Panc1 (cell line): Measurements from ENCODE around the gene RGS3. TPM values are rescaled to one million over a fixed set of nuclear protein-coding genes. Genes with fewer than 3 reads are reported as not detected.

Experiments used
- ATAC-seq: fragments of 200-7000 bp; cut with Tn5 transposase; 2 replicates; pipeline ENCODE4 v1.9.1; 2020; ENCODE audit warnings: mild to moderate bottlenecking, moderate library complexity
- BruUV-seq: library from RNA; stranded (reverse); fragments of 400-500 nt; replicated peaks from 2 replicates; lab custom pipeline; 2021; lab: Mats Ljungman, UMichigan
- CTCF ChIA-PET: fragments of 300-600 bp; sonication (Branson Sonifier 250); formaldehyde crosslinking; loops from one replicate; lab custom pipeline; 2022; ENCODE audit warnings: antibody characterized with exemption; lab: Charles Lee
- POLR2A ChIA-PET: fragments of 300-600 bp; sonication (Branson Sonifier 250); formaldehyde crosslinking; loops from one replicate; lab custom pipeline; 2022; ENCODE audit warnings: antibody characterized with exemption; lab: Charles Lee
- DNase-seq: peaks from one replicate; pipeline ENCODE4 v3.0.0-alpha.2; 2010; ENCODE audit warnings: low read depth, low spot score
- H3K27ac ChIP-seq: 2 replicates; pipeline ENCODE4 v1.5.1; 2011; ENCODE audit warnings: mild to moderate bottlenecking, low read length, inconsistent platforms
- H3K27me3 ChIP-seq: fragments of 200-500 bp; sonication (Bioruptor generic); 2 replicates; pipeline ENCODE4 v1.6.0; 2014; ENCODE audit warnings: low read length, inconsistent platforms; ENCODE audit not compliant: control insufficient read depth, insufficient read depth
- H3K36me3 ChIP-seq: fragments of 200-500 bp; sonication (Bioruptor generic); 2 replicates; pipeline ENCODE4 v1.5.1; 2014; ENCODE audit warnings: inconsistent platforms, mild to moderate bottlenecking, low read length, moderate library complexity; ENCODE audit not compliant: control insufficient read depth, insufficient read depth
- H3K4me1 ChIP-seq: 2 replicates; pipeline ENCODE4 v1.5.1; 2011; ENCODE audit warnings: inconsistent platforms, mild to moderate bottlenecking, low read length, moderate library complexity; ENCODE audit not compliant: control insufficient read depth, insufficient read depth
- H3K4me3 ChIP-seq, 2 experiments: 2 replicates each; pipeline ENCODE4 v1.5.1; 2011 to 2012; ENCODE audit warnings: low read depth in 2 of 2, low read length in 2 of 2, mild to moderate bottlenecking in 2 of 2, inconsistent platforms in 1 of 2, moderate library complexity in 1 of 2
- H3K9me3 ChIP-seq: fragments of 200-500 bp; sonication (Bioruptor generic); 2 replicates; pipeline ENCODE4 v1.5.1; 2014; ENCODE audit warnings: low read depth, mild to moderate bottlenecking, inconsistent platforms, low read length, moderate library complexity; ENCODE audit not compliant: control insufficient read depth, insufficient read depth
- POLR2AphosphoS5 ChIP-seq: IDR thresholded peaks from 2 replicates; pipeline ENCODE4 v1.6.1; 2012; ENCODE audit warnings: mild to moderate bottlenecking, low read depth, low read length, moderate library complexity
- SIN3A ChIP-seq: IDR thresholded peaks from 2 replicates; pipeline ENCODE4 v1.6.1; 2012; ENCODE audit warnings: low read depth, mild to moderate bottlenecking, low read length, moderate library complexity, borderline replicate concordance; ENCODE audit not compliant: insufficient read depth
- TCF7L2 ChIP-seq: IDR thresholded peaks from 2 replicates; pipeline ENCODE4 v1.6.1; 2011; ENCODE audit warnings: mild to moderate bottlenecking, low read depth, low read length, inconsistent platforms
- in situ Hi-C: cut with HindIII; loops from 2 replicates; pipeline ENCODE4 v1.10.0; 2016; ENCODE audit warnings: low sequenced_read_pairs, low pct_unique_long_range_greater_than_20kb
- intact Hi-C: fragments of 100-400 bp; cut with micrococcal nuclease; formaldehyde crosslinking; loops from one replicate; pipeline ENCODE4 v1.10.0; 2022; ENCODE audit not compliant: unreplicated experiment
- total RNA-seq: library from RNA; stranded (reverse); gene quantifications from one replicate; pipeline ENCODE4 v1.2.1, GENCODE V29; 2021; ENCODE audit not compliant: unreplicated experiment
- TF ChIP-seq, protein P1 (sequence below), 2 experiments: IDR thresholded peaks; 2 replicates each; pipeline ENCODE4 v1.6.1; 2011 to 2012; ENCODE audit warnings: low read depth in 2 of 2, control low read depth in 1 of 2, low read length in 1 of 2, mild to moderate bottlenecking in 1 of 2, moderate library complexity in 1 of 2; ENCODE audit not compliant: insufficient read depth in 1 of 2
- TF ChIP-seq, protein P2 (sequence below): fragments of 450-650 bp; IDR thresholded peaks from 2 replicates; pipeline ENCODE4 v1.5.1; 2017; ENCODE audit warnings: mild to moderate bottlenecking

Gene RGS3
- total RNA-seq, 1 experiment from 2014 or later, result 15.1 TPM

DNA sequence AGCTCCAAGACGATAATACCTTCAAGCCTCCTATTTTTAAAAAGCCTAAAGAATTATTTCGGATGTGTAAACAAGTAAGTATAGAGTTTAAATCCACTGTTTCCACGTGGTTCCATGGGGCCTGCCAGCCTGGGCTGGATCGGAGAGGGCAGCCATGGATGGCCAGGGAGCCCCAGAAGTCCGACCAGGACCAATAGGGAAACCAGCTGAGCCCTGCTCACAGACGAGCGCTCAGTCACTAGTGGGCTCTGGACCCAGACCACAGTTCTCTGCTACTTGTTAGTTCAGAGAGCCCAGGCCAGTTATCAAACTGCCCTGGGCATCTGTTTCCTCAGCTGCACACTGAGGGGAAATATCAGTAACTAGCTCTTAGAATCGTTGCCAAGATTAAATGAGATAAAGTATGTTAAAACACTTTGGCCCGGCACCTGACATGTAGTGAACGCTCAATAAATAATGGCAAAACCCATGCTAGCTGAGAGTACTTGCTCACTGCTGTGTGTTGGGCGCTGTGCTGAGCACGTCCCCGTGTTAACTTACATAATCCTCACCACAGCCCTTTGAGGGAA, 124.8 kb downstream of the RGS3 start:
- Histone ChIP-seq H3K4me3 (no peak overlapping the region), H3K9me3 (no peaks in the 10 kb centered on the region), H3K36me3 (no peaks in the 10 kb centered on the region), H3K27ac (no peak overlapping the region), H3K27me3 (no peaks in the 10 kb centered on the region), H3K4me1 (peaks cover under 1% of the 10 kb centered on the region)
- ChIA-PET CTCF (interaction anchor here (0.6 to 6.9 kb wide), 2 partner anchors 68 to 211 kb away, joined by 3 to 65 read pairs; partner anchors contain the start of gene HDHD3), POLR2A (no interaction called here)
- ATAC-seq (no peak), DNase-seq (no peak)
- intact Hi-C loops, result no loop called here
- TF ChIP-seq, protein P1, sequence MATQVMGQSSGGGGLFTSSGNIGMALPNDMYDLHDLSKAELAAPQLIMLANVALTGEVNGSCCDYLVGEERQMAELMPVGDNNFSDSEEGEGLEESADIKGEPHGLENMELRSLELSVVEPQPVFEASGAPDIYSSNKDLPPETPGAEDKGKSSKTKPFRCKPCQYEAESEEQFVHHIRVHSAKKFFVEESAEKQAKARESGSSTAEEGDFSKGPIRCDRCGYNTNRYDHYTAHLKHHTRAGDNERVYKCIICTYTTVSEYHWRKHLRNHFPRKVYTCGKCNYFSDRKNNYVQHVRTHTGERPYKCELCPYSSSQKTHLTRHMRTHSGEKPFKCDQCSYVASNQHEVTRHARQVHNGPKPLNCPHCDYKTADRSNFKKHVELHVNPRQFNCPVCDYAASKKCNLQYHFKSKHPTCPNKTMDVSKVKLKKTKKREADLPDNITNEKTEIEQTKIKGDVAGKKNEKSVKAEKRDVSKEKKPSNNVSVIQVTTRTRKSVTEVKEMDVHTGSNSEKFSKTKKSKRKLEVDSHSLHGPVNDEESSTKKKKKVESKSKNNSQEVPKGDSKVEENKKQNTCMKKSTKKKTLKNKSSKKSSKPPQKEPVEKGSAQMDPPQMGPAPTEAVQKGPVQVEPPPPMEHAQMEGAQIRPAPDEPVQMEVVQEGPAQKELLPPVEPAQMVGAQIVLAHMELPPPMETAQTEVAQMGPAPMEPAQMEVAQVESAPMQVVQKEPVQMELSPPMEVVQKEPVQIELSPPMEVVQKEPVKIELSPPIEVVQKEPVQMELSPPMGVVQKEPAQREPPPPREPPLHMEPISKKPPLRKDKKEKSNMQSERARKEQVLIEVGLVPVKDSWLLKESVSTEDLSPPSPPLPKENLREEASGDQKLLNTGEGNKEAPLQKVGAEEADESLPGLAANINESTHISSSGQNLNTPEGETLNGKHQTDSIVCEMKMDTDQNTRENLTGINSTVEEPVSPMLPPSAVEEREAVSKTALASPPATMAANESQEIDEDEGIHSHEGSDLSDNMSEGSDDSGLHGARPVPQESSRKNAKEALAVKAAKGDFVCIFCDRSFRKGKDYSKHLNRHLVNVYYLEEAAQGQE (IDR thresholded peaks at IDR 0.05; ENCODE audit: insufficient read depth in 1 of 2, low read depth in 2 of 2, low read length in 1 of 2), result no peak
- TF ChIP-seq POLR2AphosphoS5, result no peak
- no peak for TF ChIP-seq TCF7L2
- TF ChIP-seq, protein P2, sequence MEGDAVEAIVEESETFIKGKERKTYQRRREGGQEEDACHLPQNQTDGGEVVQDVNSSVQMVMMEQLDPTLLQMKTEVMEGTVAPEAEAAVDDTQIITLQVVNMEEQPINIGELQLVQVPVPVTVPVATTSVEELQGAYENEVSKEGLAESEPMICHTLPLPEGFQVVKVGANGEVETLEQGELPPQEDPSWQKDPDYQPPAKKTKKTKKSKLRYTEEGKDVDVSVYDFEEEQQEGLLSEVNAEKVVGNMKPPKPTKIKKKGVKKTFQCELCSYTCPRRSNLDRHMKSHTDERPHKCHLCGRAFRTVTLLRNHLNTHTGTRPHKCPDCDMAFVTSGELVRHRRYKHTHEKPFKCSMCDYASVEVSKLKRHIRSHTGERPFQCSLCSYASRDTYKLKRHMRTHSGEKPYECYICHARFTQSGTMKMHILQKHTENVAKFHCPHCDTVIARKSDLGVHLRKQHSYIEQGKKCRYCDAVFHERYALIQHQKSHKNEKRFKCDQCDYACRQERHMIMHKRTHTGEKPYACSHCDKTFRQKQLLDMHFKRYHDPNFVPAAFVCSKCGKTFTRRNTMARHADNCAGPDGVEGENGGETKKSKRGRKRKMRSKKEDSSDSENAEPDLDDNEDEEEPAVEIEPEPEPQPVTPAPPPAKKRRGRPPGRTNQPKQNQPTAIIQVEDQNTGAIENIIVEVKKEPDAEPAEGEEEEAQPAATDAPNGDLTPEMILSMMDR, result no peak
- TF ChIP-seq SIN3A, result no peak
- no TSS peak for BruUV-seq
- in situ Hi-C loops, result no loop called here

DNA sequence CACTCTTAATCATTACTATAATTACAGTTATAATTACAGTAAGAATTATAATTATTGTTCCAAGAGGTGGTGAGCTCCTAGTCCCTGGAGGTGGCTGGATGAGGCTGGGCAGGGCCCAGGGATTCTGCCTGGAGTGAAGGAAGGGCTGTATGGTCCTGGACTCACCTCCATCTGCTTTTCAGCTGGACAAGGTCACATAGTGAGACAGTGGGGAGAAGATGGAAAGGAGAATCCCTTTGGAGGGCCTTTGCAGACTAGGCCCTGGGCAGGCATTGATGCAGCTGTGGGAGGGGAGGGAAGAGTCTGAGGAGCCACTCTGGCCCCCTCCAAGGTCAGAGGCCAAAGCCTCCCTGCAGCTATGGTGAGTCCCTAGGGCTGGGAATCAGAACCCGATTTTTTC, 125.4 kb downstream of the RGS3 start:
- Histone ChIP-seq H3K27ac (no peak overlapping the region), H3K4me3 (no peak overlapping the region), H3K4me1 (peaks cover 5% of the 10 kb centered on the region), H3K36me3 (no peaks in the 10 kb centered on the region), H3K27me3 (no peaks in the 10 kb centered on the region), H3K9me3 (no peaks in the 10 kb centered on the region)
- in situ Hi-C loops (no loop called here), intact Hi-C loops (no loop called here)
- TF ChIP-seq POLR2AphosphoS5 (no peak), SIN3A (no peak), TCF7L2 (no peak)
- TF ChIP-seq, protein P2, result no peak
- TF ChIP-seq, protein P1 (IDR thresholded peaks at IDR 0.05; ENCODE audit: insufficient read depth in 1 of 2, low read depth in 2 of 2, low read length in 1 of 2), result no peak
- ChIA-PET POLR2A (no interaction called here), CTCF (interaction anchor here (0.6 to 6.9 kb wide), 2 partner anchors 68 to 212 kb away, joined by 3 to 65 read pairs; partner anchors contain the start of gene HDHD3)
- ATAC-seq (no peak), DNase-seq (no peak)
- BruUV-seq, result no TSS peak
